Tongue (tissue), 2 donors: ENCODE measurements around the gene ZDHHC1. TPM values are rescaled to one million over a fixed set of nuclear protein-coding genes. Genes with fewer than 3 reads are reported as not detected.
"Not testable (repeated sequence)": the region's sequence is repeated elsewhere in the genome, so short reads cannot be mapped to it uniquely, and the experiment has no call there.

Experiments
- DNase-seq: peaks from one replicate; pipeline ENCODE4 v3.0.0-alpha.2; 2015
- total RNA-seq: library from RNA; depleted of rRNA; stranded (reverse); fragments of >200 nt; gene quantifications from one replicate; pipeline ENCODE4 v1.2.3, GENCODE V29; 2014

ZDHHC1 gene
- total RNA-seq, 1 donor from 2014 or later = 14.2 TPM

- peak; percentile 78 for DNase-seq
These were observed 14.9 kb upstream of the ZDHHC1 start, which contains the start of gene HSD11B2 for GRCh38 chr16:67430977-67431774. TSS of gene HSD11B2 (plus strand) at chr16:67431121. CDS start at chr16:67431249, 128 bp downstream.

- DNase-seq = no peak
These were observed 14.3 kb upstream of the ZDHHC1 start for GRCh38 chr16:67430504-67430976.

DNA sequence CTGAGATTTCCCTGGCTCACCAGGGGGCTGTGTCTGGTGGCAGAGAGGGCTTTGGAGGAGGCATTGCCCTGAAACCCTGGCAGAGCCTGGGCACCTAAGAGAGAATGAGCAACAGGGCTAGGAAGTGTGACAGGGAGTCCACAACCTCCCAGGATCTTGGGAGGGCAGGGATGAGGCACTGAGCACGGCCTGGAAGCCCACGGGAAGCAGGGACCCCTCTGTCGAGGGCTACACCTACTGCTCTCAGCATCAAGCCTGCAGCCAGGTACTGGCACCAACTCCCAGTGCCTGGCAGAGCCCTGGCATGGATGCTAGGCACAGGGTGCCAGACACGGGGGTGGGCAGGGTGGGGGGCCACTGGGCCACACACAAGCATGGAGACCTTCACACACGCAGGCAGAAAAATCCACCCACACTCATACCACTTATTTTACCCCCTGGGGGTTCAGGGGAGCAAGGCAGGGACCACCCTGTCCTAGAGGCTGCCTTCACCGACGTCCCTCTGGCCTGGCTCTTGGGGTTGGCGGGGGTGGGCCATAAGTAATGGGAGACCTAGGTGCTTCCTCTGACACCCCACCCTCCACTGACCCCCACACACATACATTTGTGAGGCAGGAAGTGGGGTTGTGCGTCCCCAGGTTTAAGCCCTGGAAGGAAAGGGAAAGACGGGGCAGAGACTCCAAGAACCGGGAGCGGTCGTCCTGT is 13.7 kb upstream of the ZDHHC1 start:
- no peak for DNase-seq

- no peak for DNase-seq
These were observed 12.9 kb upstream of the ZDHHC1 start for GRCh38 chr16:67429053-67429798.

DNA sequence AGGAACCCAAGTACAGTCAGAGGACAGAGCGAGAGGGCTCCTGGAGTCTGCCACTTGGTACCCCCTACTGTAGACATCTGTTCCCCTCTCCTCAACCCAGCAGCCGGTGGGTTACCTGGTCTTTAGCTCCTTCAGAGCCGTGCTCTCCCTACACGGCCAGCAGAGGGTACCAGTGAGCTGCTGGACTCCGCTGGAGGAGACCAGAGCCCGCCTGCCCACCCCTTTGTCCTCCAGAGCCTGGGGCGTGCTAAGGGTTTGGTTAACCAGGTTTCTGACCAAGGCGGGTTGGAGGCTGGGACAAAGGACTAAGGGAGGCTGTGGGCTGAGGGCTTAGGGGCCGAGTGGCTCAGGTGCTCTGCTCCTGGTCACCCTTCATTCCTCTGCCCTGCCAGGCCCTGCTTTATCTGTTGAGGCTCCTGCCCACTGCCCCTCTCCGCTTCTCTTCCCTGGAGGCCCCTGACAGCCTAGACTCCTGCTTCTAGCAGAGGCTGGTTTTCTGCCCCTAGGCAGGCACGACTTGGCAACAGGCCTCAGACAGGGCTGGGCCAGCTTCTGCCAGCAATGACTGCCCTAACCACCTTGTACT is 12.0 kb upstream of the ZDHHC1 start:
- peak; percentile 79 for DNase-seq

DNA sequence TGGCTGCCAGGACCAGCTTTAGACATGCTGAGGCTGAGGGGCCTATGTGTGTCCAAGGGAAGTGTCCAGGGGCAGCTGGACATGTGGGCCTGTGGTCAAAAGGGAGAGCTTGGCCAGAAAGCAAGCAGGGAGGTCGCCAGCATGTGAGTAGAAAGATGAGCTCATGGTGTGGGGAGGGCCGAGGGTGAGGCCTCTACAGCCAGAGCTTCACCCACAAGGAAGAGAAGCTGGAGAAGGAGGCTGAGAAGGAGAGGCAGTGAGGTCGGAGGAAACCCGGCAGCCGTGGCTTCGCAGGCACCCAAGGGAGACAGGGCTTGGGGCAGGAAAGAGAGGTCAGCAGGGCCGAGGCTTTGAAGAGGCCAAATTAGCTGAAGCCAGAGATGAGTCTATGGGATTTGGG is 10.7 kb upstream of the ZDHHC1 start:
- no peak for DNase-seq

- DNase-seq = no peak
These were observed 9.7 kb upstream of the ZDHHC1 start for GRCh38 chr16:67426022-67426421.

- peak; percentile 66 for DNase-seq
These were observed 9.3 kb upstream of the ZDHHC1 start for GRCh38 chr16:67425580-67425979.

DNA sequence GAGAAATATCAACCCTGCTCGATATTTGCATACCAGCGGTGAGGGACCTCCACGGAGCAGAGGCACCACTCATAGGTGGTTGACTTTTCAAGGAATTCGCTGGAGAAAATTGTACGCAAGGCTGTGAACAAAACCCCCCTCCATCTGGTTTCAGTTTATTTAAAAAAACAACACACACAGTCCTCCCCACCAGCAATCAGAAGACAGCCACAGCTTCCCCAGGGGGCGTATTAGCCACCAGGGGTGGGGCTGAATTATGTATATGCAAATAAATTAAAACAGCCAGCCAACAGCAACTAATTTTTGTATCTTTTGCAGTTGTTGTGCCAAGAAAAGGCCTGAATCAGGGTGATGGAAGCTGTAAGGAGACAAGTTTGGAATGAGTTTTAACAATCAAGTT is 8.8 kb upstream of the ZDHHC1 start:
- DNase-seq = peak; percentile 37

DNA sequence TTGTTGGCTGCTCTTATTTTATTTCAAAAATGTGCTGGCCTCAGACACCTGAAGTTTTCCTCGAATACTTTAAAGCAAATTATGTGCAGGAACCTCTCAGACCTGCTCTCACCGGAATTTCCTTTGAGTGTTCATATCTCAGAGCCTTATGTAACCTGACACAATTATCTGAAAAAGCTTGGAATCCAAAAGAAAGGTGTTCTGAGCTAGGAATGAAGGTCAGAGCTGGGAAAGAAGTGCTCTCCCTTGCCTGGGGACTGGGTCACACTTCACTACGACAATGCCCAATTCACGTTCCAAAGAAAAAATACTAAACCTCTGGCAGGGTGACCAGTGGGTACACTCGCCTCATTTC is 8.0 kb upstream of the ZDHHC1 start:
- DNase-seq = no peak

GRCh38 chr16:67423611-67424260 is 7.5 kb upstream of the ZDHHC1 start:
- DNase-seq = no peak

DNA sequence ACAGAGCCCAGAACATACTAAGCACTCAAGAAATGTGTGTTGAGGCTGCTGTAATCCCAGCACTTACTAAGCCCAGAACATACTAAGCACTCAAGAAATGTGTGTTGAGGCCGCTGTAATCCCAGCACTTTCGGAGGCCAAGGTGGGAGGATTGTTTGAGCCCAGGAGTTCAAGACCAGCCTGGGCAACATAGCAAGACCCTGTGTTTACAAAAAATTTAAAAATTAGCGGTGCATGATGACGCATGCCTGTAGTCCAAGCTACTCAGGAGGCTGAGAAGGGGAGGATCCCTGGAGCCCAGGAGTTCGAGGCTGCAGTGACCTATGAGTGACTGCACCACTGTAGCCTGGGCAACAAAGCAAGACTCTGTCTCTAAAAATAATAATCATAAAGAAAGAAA is 6.7 kb upstream of the ZDHHC1 start:
- DNase-seq = no peak

GRCh38 chr16:67421030-67421429 is 4.8 kb upstream of the ZDHHC1 start:
- DNase-seq = no peak

DNA sequence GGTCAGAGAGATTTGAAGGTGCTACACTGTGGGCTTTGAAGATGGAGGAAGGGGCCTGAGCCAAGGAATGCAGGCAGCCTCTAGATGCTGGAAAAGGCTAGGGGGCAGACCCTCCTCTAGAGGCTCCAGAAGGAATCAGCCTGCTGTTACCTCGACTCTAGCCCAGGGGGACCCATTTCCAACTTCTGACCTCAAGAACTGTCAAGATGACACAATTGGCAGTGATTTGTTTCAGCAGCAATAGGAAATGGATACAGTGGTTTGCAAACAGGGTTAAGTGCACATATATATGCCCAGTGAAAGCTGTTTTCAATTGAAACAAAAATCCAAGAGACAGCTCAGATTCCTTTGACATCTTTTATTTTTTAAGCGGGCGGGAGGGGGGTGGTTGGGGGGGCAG is 3.7 kb upstream of the ZDHHC1 start:
- DNase-seq = no peak

GRCh38 chr16:67419502-67419901 is 3.2 kb upstream of the ZDHHC1 start:
- no peak for DNase-seq

GRCh38 chr16:67417333-67418061 is 1.2 kb upstream of the ZDHHC1 start:
- DNase-seq = no peak

GRCh38 chr16:67415421-67415820 is 856 bp downstream of the ZDHHC1 start:
- not testable (repeated sequence) for DNase-seq

DNA sequence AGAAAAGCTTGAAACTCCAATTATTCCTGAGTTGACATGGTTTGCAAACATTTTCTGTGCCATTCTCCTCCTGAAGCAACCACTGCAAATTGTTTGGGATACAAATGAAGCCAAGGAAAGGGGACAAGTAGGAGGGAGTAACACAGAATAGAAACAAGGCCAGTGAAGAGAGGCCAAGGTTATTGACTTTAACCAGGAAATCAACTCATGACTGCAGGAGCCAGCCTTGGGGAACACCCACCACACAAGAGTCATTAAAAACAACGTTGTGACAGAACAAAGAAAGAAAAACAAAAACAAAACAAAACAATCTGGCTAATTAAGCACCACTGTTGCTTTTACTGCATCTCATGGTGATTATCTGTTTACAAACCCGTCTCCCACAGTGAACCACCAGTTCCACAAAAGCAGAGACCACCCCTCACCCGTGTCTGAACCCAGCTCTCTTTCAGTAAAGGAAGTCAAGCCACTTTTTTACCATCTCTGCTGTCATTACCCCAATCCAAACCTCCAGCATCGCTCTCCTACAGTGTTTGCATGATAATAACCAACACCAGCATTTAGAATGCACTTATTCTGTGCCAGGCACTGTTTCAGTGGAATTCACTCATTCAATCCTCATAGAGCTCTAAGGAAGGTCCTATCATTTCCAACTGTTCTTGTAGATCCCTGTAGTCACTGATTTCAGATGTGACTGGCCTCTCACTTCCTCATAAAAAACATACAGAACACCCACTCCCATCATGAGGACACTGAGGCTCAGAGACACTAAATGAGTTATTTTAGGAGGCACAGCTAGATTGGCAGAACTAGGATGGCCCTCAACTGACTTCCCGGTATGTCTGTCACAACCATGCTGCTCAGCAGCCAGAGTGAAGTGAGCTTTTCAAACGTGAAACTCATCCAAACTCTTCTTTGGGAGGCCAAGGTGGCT is 2.0 kb downstream of the ZDHHC1 start:
- DNase-seq = no peak

- no peak for DNase-seq
These were observed 4.0 kb downstream of the ZDHHC1 start for GRCh38 chr16:67412294-67412693.

DNA sequence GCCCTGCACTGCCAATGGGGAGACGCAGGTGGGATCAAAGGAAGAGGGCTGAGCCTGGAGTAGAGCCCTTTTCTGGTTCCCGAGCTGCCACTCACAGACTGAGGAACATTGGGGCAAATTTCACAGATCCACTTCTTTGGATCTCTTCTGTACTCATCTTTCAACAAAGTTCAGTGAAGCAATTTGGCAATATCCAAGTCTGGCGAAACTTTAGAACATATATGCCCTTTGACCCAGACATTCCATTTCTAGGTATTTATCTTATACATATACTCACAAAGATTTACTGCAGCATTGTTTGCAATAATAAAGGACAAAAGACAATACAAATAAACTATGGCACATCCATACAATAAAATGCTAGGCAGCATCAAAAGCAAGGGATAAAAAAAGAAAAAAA is 4.9 kb downstream of the ZDHHC1 start:
- DNase-seq = no peak
